Glutamatergic neuron (in vitro differentiated cells): Measurements from ENCODE around the gene CNST. TPM values are rescaled to one million over a fixed set of nuclear protein-coding genes. Genes with fewer than 3 reads are reported as not detected.
"Not testable (repeated sequence)": the region's sequence is repeated elsewhere in the genome, so short reads cannot be mapped to it uniquely, and the experiment has no call there.

Source experiments
- DNase-seq: peaks from one replicate; pipeline ENCODE4 v3.0.0; 2022
- H3K27ac Mint-ChIP-seq: one replicate; pipeline ENCODE4 v1.8.0; 2020; ENCODE audit warnings: mild to moderate bottlenecking, mixed read lengths, inconsistent platforms; ENCODE audit not compliant: unreplicated experiment
- H3K27me3 Mint-ChIP-seq: one replicate; pipeline ENCODE4 v1.8.0; 2020; ENCODE audit warnings: mild to moderate bottlenecking, moderate library complexity, mixed read lengths, inconsistent platforms; ENCODE audit not compliant: unreplicated experiment
- H3K36me3 Mint-ChIP-seq: one replicate; pipeline ENCODE4 v1.8.0; 2020; ENCODE audit warnings: mild to moderate bottlenecking, mixed read lengths, inconsistent platforms; ENCODE audit not compliant: unreplicated experiment
- H3K4me1 Mint-ChIP-seq: one replicate; pipeline ENCODE4 v1.8.0; 2020; ENCODE audit warnings: mild to moderate bottlenecking, low read depth, mixed read lengths, inconsistent platforms; ENCODE audit not compliant: unreplicated experiment
- H3K4me3 Mint-ChIP-seq: one replicate; pipeline ENCODE4 v1.8.0; 2020; ENCODE audit warnings: mild to moderate bottlenecking, mixed read lengths, inconsistent platforms; ENCODE audit not compliant: unreplicated experiment
- H3K9me3 Mint-ChIP-seq: one replicate; pipeline ENCODE4 v1.8.0; 2020; ENCODE audit warnings: mild to moderate bottlenecking, moderate library complexity, mixed read lengths, inconsistent platforms; ENCODE audit not compliant: unreplicated experiment
- CTCF ChIP-seq: fragments of 200-600 bp; sonication (generic); IDR thresholded peaks from one replicate; pipeline ENCODE4 v1.5.0; 2021; ENCODE audit not compliant: partially characterized antibody, unreplicated experiment
- total RNA-seq: library from RNA; stranded (reverse); fragmentation: NEBNext Ultra II Directional; extraction: Animal tissue kit (Norgen Biotek cat#: 25700); gene quantifications from one replicate; pipeline ENCODE4 v1.2.1, GENCODE V29; 2021; ENCODE audit not compliant: unreplicated experiment

The CNST gene
- total RNA-seq, 1 donor from 2014 or later, result 87.2 TPM

GRCh38 chr1:246600579-246600978, 34.3 kb downstream of the CNST start:
- DNase-seq, result no peak
- H3K9me3 Mint-ChIP-seq, result no peaks in the 10 kb centered on the region
- H3K4me3 Mint-ChIP-seq, result no peak overlapping the region
- no peak for TF ChIP-seq CTCF
- H3K4me1 Mint-ChIP-seq, result peaks cover 9% of the 10 kb centered on the region
- peaks cover 2% of the 10 kb centered on the region for H3K27me3 Mint-ChIP-seq
- H3K27ac Mint-ChIP-seq, result no peak overlapping the region
- no peaks in the 10 kb centered on the region for H3K36me3 Mint-ChIP-seq

DNA sequence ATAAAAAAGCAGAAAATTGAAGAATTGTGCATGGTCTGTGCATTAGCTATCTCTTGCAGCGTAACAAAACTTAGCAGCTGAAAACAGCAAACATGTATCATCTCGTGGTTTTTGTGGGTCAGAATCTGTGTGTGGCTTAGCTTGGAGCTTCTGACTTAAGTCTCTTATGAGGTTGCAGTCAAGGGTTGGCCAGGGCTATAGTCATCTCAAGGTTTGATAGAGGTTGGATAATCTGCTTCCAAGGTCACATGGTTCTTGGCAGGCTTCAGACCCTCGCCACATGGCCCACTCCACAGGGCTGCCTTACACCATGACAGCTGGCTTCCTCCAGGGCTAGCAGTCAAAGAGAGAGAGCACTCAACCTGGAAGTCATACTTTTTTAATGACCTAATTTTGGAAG, 35.9 kb downstream of the CNST start:
- TF ChIP-seq CTCF, result no peak
- no peak for DNase-seq
- H3K27me3 Mint-ChIP-seq, result no peaks in the 10 kb centered on the region
- no peaks in the 10 kb centered on the region for H3K36me3 Mint-ChIP-seq
- H3K9me3 Mint-ChIP-seq, result no peaks in the 10 kb centered on the region
- peaks cover 9% of the 10 kb centered on the region for H3K4me1 Mint-ChIP-seq
- no peak overlapping the region for H3K4me3 Mint-ChIP-seq
- no peak overlapping the region for H3K27ac Mint-ChIP-seq

- not testable (repeated sequence) for H3K4me3 Mint-ChIP-seq, H3K4me1 Mint-ChIP-seq
These were observed 39.0 kb downstream of the CNST start for GRCh38 chr1:246605231-246605630.

DNA sequence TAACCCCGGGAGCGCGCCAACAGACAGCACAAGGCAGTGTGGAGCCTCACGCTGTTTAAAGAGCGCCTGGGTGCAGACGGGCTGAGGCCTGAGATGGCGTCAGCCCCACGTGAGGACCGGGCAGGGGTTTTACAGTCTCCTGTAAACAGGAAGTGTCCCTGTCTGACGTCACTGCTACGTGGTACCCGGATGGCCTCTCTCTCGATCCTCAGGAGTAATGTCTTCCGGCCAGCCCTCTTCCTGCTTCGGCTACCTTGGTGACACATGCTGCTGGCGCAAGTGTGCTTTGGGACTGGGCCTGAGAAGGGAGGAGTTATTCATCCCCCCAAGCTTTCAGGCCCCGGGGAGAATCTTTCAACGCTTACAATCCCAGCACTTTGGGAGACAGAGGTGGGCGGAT, 41.2 kb downstream of the CNST start:
- no peaks in the 10 kb centered on the region for H3K36me3 Mint-ChIP-seq
- H3K27ac Mint-ChIP-seq, result no peak overlapping the region
- TF ChIP-seq CTCF, result no peak
- H3K27me3 Mint-ChIP-seq, result no peaks in the 10 kb centered on the region
- no peaks in the 10 kb centered on the region for H3K4me1 Mint-ChIP-seq
- H3K4me3 Mint-ChIP-seq, result no peak overlapping the region
- DNase-seq, result no peak
- H3K9me3 Mint-ChIP-seq, result no peaks in the 10 kb centered on the region

More at GRCh38 chr1:246605231-246605630, 39.0 kb downstream of the CNST start:
- DNase-seq, H3K27ac Mint-ChIP-seq, H3K27me3 Mint-ChIP-seq, H3K36me3 Mint-ChIP-seq, H3K9me3 Mint-ChIP-seq: not testable (repeated sequence)

DNA sequence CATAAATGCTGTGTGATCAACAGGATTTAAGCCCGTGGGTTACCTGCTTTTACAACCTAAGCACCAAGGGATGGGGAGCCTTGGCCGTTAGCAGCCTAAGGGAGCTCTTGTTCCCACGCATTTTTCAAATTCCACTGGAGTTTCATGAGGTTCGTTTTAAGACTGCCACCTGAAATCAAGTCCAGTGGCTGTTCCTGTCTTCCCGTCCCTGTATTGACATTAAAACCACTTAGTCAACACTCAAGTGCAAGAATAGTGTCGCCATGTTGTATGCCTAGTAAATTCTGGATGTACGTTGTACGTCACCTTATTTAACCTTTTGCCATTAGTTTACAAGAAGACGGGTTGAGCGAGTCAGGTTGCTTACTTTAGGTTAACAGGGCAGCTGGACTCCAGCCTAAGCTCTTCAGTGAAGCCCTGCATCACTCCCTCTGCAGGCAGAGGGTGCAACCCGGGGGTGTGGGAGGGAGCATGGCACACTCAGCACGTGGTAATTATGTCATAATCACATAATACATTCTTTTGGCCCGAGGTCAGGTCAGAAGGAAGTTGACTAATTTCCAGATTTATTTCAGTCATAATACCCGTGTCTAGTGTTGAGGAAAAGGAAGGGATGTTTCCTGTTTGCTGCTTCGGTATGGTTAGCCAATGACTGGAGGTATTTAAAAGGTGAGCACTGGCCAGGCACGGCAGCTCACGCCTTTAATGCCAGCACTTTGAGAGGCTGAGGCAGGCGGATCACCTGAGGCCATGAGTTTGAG, 42.5 kb downstream of the CNST start:
- H3K27me3 Mint-ChIP-seq, result no peaks in the 10 kb centered on the region
- no peak for DNase-seq
- H3K27ac Mint-ChIP-seq, result no peak overlapping the region
- H3K36me3 Mint-ChIP-seq, result no peaks in the 10 kb centered on the region
- TF ChIP-seq CTCF, result no peak
- H3K9me3 Mint-ChIP-seq, result no peaks in the 10 kb centered on the region
- H3K4me3 Mint-ChIP-seq, result no peak overlapping the region
- H3K4me1 Mint-ChIP-seq, result no peaks in the 10 kb centered on the region
